DOHH2 (cell line): Measurements from ENCODE around the gene FRMD7.

Experiments
- CTCF ChIP-seq: fragments of 200-600 bp; sonication (generic); IDR thresholded peaks from one replicate; pipeline ENCODE4 v1.5.1; 2014; ENCODE audit warnings: antibody characterized with exemption, mild to moderate bottlenecking, low read depth, low read length; ENCODE audit not compliant: poor library complexity, severe bottlenecking
- EZH2phosphoT487 ChIP-seq: fragments of 200-600 bp; sonication (generic); IDR thresholded peaks from 2 replicates; pipeline ENCODE4 v1.6.1; 2017; ENCODE audit warnings: borderline replicate concordance, mild to moderate bottlenecking, antibody characterized with exemption, low read length, moderate library complexity, mixed read lengths

- TF ChIP-seq CTCF (no peak), EZH2phosphoT487 (no peak)
Observed at GRCh38 chrX:132169554-132169953, 41.7 kb upstream of the FRMD7 start.
